ENCODE data around the gene ZBTB14.

ZBTB14 gene

GRCh38 chr18:5303636-5304035 lies 8.1 kb upstream of the ZBTB14 start:
- Histone ChIP-seq H3K27ac (ENCODE audit: low read depth, low read length) (no peak overlapping the region), H3K4me2 (ENCODE audit: low read depth, low read length, poor library complexity, severe bottlenecking) (no peak overlapping the region)

GRCh38 chr18:5302606-5303005 lies 7.1 kb upstream of the ZBTB14 start:
- no peak overlapping the region for H2AFZ ChIP-seq (ENCODE audit: low read depth, low read length, severe bottlenecking)
- no peaks in the 10 kb centered on the region for H4K20me1 ChIP-seq (ENCODE audit: low read depth, low read length)
- no peaks in the 10 kb centered on the region for H3K79me2 ChIP-seq (ENCODE audit: insufficient read depth, low read length)
- no peak overlapping the region for H3K27ac ChIP-seq (ENCODE audit: low read depth, low read length)
- H3K36me3 ChIP-seq (ENCODE audit: low read length), result no peaks in the 10 kb centered on the region
- TF ChIP-seq, protein P1, sequence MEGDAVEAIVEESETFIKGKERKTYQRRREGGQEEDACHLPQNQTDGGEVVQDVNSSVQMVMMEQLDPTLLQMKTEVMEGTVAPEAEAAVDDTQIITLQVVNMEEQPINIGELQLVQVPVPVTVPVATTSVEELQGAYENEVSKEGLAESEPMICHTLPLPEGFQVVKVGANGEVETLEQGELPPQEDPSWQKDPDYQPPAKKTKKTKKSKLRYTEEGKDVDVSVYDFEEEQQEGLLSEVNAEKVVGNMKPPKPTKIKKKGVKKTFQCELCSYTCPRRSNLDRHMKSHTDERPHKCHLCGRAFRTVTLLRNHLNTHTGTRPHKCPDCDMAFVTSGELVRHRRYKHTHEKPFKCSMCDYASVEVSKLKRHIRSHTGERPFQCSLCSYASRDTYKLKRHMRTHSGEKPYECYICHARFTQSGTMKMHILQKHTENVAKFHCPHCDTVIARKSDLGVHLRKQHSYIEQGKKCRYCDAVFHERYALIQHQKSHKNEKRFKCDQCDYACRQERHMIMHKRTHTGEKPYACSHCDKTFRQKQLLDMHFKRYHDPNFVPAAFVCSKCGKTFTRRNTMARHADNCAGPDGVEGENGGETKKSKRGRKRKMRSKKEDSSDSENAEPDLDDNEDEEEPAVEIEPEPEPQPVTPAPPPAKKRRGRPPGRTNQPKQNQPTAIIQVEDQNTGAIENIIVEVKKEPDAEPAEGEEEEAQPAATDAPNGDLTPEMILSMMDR (IDR thresholded peaks at IDR 0.05; ENCODE audit: insufficient read depth, low read length, poor library complexity, severe bottlenecking), result no peak
- no peak for TF ChIP-seq EZH2phosphoT487 (conservative IDR thresholded peaks at IDR 0.05; ENCODE audit: low read length)
- no peak overlapping the region for H3K4me3 ChIP-seq (ENCODE audit: insufficient read depth, low read length, poor library complexity, severe bottlenecking)
- H3F3A ChIP-seq (ENCODE audit: insufficient read depth), result no peaks in the 10 kb centered on the region
- no peaks in the 10 kb centered on the region for H3K27me3 ChIP-seq (ENCODE audit: low read length)
- no peak overlapping the region for H3K9ac ChIP-seq (ENCODE audit: low read length)
- H3K9me3 ChIP-seq (ENCODE audit: insufficient read depth, low read length), result no peaks in the 10 kb centered on the region
- no peaks in the 10 kb centered on the region for H3K9me2 ChIP-seq (replicated peaks; ENCODE audit: insufficient read depth, low read length)
- no peak overlapping the region for H3K4me2 ChIP-seq (ENCODE audit: low read depth, low read length, poor library complexity, severe bottlenecking)

More at GRCh38 chr18:5303636-5304035, 8.1 kb upstream of the ZBTB14 start:
- Histone ChIP-seq H3K9me3 (ENCODE audit: insufficient read depth, low read length) (no peaks in the 10 kb centered on the region), H4K20me1 (ENCODE audit: low read depth, low read length) (no peaks in the 10 kb centered on the region), H2AFZ (ENCODE audit: low read depth, low read length, severe bottlenecking) (no peak overlapping the region), H3K9me2 (replicated peaks; ENCODE audit: insufficient read depth, low read length) (no peaks in the 10 kb centered on the region), H3K79me2 (ENCODE audit: insufficient read depth, low read length) (no peaks in the 10 kb centered on the region), H3K36me3 (ENCODE audit: low read length) (no peaks in the 10 kb centered on the region), H3K9ac (ENCODE audit: low read length) (no peak overlapping the region), H3K4me3 (ENCODE audit: insufficient read depth, low read length, poor library complexity, severe bottlenecking) (no peak overlapping the region), H3K27me3 (ENCODE audit: low read length) (no peaks in the 10 kb centered on the region), H3F3A (ENCODE audit: insufficient read depth) (no peaks in the 10 kb centered on the region)
- TF ChIP-seq, protein P1 (IDR thresholded peaks at IDR 0.05; ENCODE audit: insufficient read depth, low read length, poor library complexity, severe bottlenecking), result no peak
- no peak for TF ChIP-seq EZH2phosphoT487 (conservative IDR thresholded peaks at IDR 0.05; ENCODE audit: low read length)

DNA sequence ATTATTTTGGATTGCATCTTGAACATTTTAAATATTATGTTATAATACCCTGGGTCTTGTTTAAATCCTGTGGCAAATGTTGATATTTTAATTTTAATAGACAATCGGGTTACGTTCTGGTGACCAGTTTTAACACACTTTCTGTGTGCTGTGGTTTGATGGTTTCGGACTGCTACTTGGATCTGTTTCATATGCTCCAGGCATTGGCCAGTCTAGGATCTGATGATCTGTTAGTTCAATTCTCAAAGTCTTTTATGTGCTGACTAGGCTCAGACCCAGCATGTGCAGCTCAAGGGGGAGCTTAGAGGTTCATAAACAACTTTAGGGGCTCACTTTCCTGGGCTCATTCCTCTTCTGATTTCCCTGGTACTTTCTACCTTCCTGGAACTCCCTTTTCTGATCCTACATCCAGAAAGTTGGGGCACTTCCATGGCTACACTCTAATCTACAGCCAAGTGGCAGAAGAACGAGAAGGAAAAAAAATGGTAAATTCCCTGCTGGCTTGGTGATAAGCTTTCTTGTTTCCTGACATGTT lies 5.0 kb upstream of the ZBTB14 start:
- Histone ChIP-seq H3K4me3 (ENCODE audit: insufficient read depth, low read length, poor library complexity, severe bottlenecking) (no peak overlapping the region), H4K20me1 (ENCODE audit: low read depth, low read length) (no peaks in the 10 kb centered on the region), H2AFZ (ENCODE audit: low read depth, low read length, severe bottlenecking) (no peak overlapping the region), H3F3A (ENCODE audit: insufficient read depth) (no peaks in the 10 kb centered on the region), H3K27me3 (ENCODE audit: low read length) (no peaks in the 10 kb centered on the region), H3K9ac (ENCODE audit: low read length) (no peak overlapping the region), H3K36me3 (ENCODE audit: low read length) (no peaks in the 10 kb centered on the region), H3K27ac (ENCODE audit: low read depth, low read length) (no peak overlapping the region), H3K4me2 (ENCODE audit: low read depth, low read length, poor library complexity, severe bottlenecking) (no peak overlapping the region), H3K9me2 (replicated peaks; ENCODE audit: insufficient read depth, low read length) (no peaks in the 10 kb centered on the region), H3K79me2 (ENCODE audit: insufficient read depth, low read length) (no peaks in the 10 kb centered on the region), H3K9me3 (ENCODE audit: insufficient read depth, low read length) (no peaks in the 10 kb centered on the region)
- TF ChIP-seq, protein P1 (IDR thresholded peaks at IDR 0.05; ENCODE audit: insufficient read depth, low read length, poor library complexity, severe bottlenecking), result no peak
- TF ChIP-seq EZH2phosphoT487 (conservative IDR thresholded peaks at IDR 0.05; ENCODE audit: low read length), result no peak

Data from SU-DHL-6 (cell line).